Rectal smooth muscle tissue (tissue), 1 donor: ENCODE results near the gene GPC6.
A peak's percentile ranks its signal among the peaks of the same experiment; 100 is the strongest.

Experiments
- H3K27ac ChIP-seq: one replicate; pipeline ENCODE4 v1.7.0; 2013; ENCODE audit warnings: low read depth, low read length, inconsistent platforms
- H3K27me3 ChIP-seq: one replicate; pipeline ENCODE4 v1.7.0; 2013; ENCODE audit warnings: low read length; ENCODE audit not compliant: control insufficient read depth, insufficient read depth
- H3K36me3 ChIP-seq: one replicate; pipeline ENCODE4 v1.7.0; 2013; ENCODE audit warnings: low read length; ENCODE audit not compliant: control insufficient read depth, insufficient read depth
- H3K4me1 ChIP-seq: one replicate; pipeline ENCODE4 v1.7.0; 2013; ENCODE audit warnings: low read length; ENCODE audit not compliant: control insufficient read depth, insufficient read depth
- H3K4me3 ChIP-seq: one replicate; pipeline ENCODE4 v1.7.0; 2013; ENCODE audit warnings: low read length
- H3K9ac ChIP-seq: one replicate; pipeline ENCODE4 v1.7.0; 2013; ENCODE audit warnings: low read length

GPC6 gene

GRCh38 chr13:93765811-93766210 is 539.2 kb downstream of the GPC6 start:
- no peak overlapping the region for H3K9ac ChIP-seq
- H3K27ac ChIP-seq = no peak overlapping the region
- no peaks in the 10 kb centered on the region for H3K36me3 ChIP-seq
- no peaks in the 10 kb centered on the region for H3K4me1 ChIP-seq
- H3K27me3 ChIP-seq = no peaks in the 10 kb centered on the region
- no peak overlapping the region for H3K4me3 ChIP-seq

GRCh38 chr13:93766719-93767118 is 540.1 kb downstream of the GPC6 start:
- no peak overlapping the region for H3K4me3 ChIP-seq
- H3K27ac ChIP-seq = no peak overlapping the region
- H3K4me1 ChIP-seq = no peaks in the 10 kb centered on the region
- no peaks in the 10 kb centered on the region for H3K36me3 ChIP-seq
- H3K27me3 ChIP-seq = no peaks in the 10 kb centered on the region
- H3K9ac ChIP-seq = no peak overlapping the region

- no peak overlapping the region for H3K4me3 ChIP-seq
- no peaks in the 10 kb centered on the region for H3K27me3 ChIP-seq
- H3K9ac ChIP-seq = no peak overlapping the region
- H3K4me1 ChIP-seq = no peaks in the 10 kb centered on the region
- no peak overlapping the region for H3K27ac ChIP-seq
- H3K36me3 ChIP-seq = no peaks in the 10 kb centered on the region
Observed at GRCh38 chr13:93767180-93767916, 540.7 kb downstream of the GPC6 start.

- Histone ChIP-seq H3K4me1 (no peaks in the 10 kb centered on the region), H3K36me3 (no peaks in the 10 kb centered on the region), H3K27me3 (no peaks in the 10 kb centered on the region), H3K4me3 (no peak overlapping the region), H3K27ac (no peak overlapping the region), H3K9ac (no peak overlapping the region)
Observed at GRCh38 chr13:93767917-93768409, 541.4 kb downstream of the GPC6 start.

GRCh38 chr13:93769101-93769500 is 542.5 kb downstream of the GPC6 start:
- Histone ChIP-seq H3K36me3 (no peaks in the 10 kb centered on the region), H3K4me3 (no peak overlapping the region), H3K4me1 (no peaks in the 10 kb centered on the region), H3K27ac (no peak overlapping the region), H3K9ac (no peak overlapping the region), H3K27me3 (no peaks in the 10 kb centered on the region)

- no peaks in the 10 kb centered on the region for H3K36me3 ChIP-seq
- H3K4me3 ChIP-seq = no peak overlapping the region
- H3K27ac ChIP-seq = no peak overlapping the region
- no peaks in the 10 kb centered on the region for H3K4me1 ChIP-seq
- no peaks in the 10 kb centered on the region for H3K27me3 ChIP-seq
- H3K9ac ChIP-seq = no peak overlapping the region
Observed at GRCh38 chr13:93769607-93770006, 543.0 kb downstream of the GPC6 start.

- no peaks in the 10 kb centered on the region for H3K4me1 ChIP-seq
- no peak overlapping the region for H3K4me3 ChIP-seq
- H3K36me3 ChIP-seq = no peaks in the 10 kb centered on the region
- H3K27me3 ChIP-seq = no peaks in the 10 kb centered on the region
- H3K27ac ChIP-seq = no peak overlapping the region
- H3K9ac ChIP-seq = no peak overlapping the region
Observed at GRCh38 chr13:93771227-93771626, 544.6 kb downstream of the GPC6 start.

- H3K9ac ChIP-seq = no peak overlapping the region
- no peaks in the 10 kb centered on the region for H3K36me3 ChIP-seq
- no peak overlapping the region for H3K27ac ChIP-seq
- H3K4me1 ChIP-seq = no peaks in the 10 kb centered on the region
- no peaks in the 10 kb centered on the region for H3K27me3 ChIP-seq
- no peak overlapping the region for H3K4me3 ChIP-seq
Observed at GRCh38 chr13:93771782-93772181, 545.2 kb downstream of the GPC6 start.

GRCh38 chr13:93774506-93774905 is 547.9 kb downstream of the GPC6 start:
- no peaks in the 10 kb centered on the region for H3K36me3 ChIP-seq
- H3K9ac ChIP-seq = no peak overlapping the region
- no peaks in the 10 kb centered on the region for H3K4me1 ChIP-seq
- no peaks in the 10 kb centered on the region for H3K27me3 ChIP-seq
- no peak overlapping the region for H3K4me3 ChIP-seq
- no peak overlapping the region for H3K27ac ChIP-seq

GRCh38 chr13:93775027-93775426 is 548.4 kb downstream of the GPC6 start:
- Histone ChIP-seq H3K27me3 (no peaks in the 10 kb centered on the region), H3K4me1 (no peaks in the 10 kb centered on the region), H3K9ac (no peak overlapping the region), H3K36me3 (no peaks in the 10 kb centered on the region), H3K4me3 (no peak overlapping the region), H3K27ac (no peak overlapping the region)

- H3K27ac ChIP-seq = peak overlapping the region; percentile 17
Observed at GRCh38 chr13:93775507-93776108, 549.0 kb downstream of the GPC6 start.

GRCh38 chr13:93776936-93777335 is 550.3 kb downstream of the GPC6 start:
- no peaks in the 10 kb centered on the region for H3K27me3 ChIP-seq
- H3K27ac ChIP-seq = no peak overlapping the region
- H3K9ac ChIP-seq = no peak overlapping the region
- no peak overlapping the region for H3K4me3 ChIP-seq
- H3K4me1 ChIP-seq = no peaks in the 10 kb centered on the region
- no peaks in the 10 kb centered on the region for H3K36me3 ChIP-seq

More at GRCh38 chr13:93775507-93776108, 549.0 kb downstream of the GPC6 start:
- Histone ChIP-seq H3K4me1 (no peaks in the 10 kb centered on the region), H3K27me3 (no peaks in the 10 kb centered on the region), H3K9ac (no peak overlapping the region), H3K36me3 (no peaks in the 10 kb centered on the region), H3K4me3 (no peak overlapping the region)

- no peak overlapping the region for H3K9ac ChIP-seq
- H3K27me3 ChIP-seq = no peaks in the 10 kb centered on the region
- no peaks in the 10 kb centered on the region for H3K4me1 ChIP-seq
- H3K4me3 ChIP-seq = no peak overlapping the region
- H3K27ac ChIP-seq = no peak overlapping the region
- H3K36me3 ChIP-seq = no peaks in the 10 kb centered on the region
Observed at GRCh38 chr13:93777504-93777903, 550.9 kb downstream of the GPC6 start.
